SK-N-SH (cell line): Measurements from ENCODE around the gene DNMT3B. TPM values are rescaled to one million over a fixed set of nuclear protein-coding genes. Genes with fewer than 3 reads are reported as not detected.

Experiments
- CTCF ChIA-PET: fragments of 300-600, 350-600 bp; formaldehyde crosslinking; extraction: SDS; loops from one replicate; lab custom pipeline; 2021; lab: Yijun Ruan, JAX
- POLR2A ChIA-PET: fragments of 350-600 bp; sonication (Branson Sonifier 250); formaldehyde crosslinking; extraction: SDS; loops from one replicate; lab custom pipeline; 2020; ENCODE audit warnings: antibody characterized with exemption, inconsistent platforms; lab: Yijun Ruan, JAX
- DNase-seq: peaks from one replicate; pipeline ENCODE4 v3.0.0; 2012
- H2AFZ ChIP-seq: fragments of 200-600 bp; sonication (generic); 2 replicates; pipeline ENCODE4 v1.8.1; 2016; ENCODE audit warnings: antibody characterized with exemption, mild to moderate bottlenecking, low read depth
- H3F3A ChIP-seq: fragments of 200-600 bp; sonication (generic); replicated peaks from 2 replicates; pipeline ENCODE3; 2016; ENCODE audit warnings: antibody characterized with exemption, mild to moderate bottlenecking; ENCODE audit not compliant: insufficient read depth
- H3K27ac ChIP-seq, 2 experiments: fragments of 200-500 bp in 1 of 2; fragments of 200-600 bp in 1 of 2; sonication (Bioruptor generic) in 1 of 2; sonication (generic), shearing (Covaris generic) in 1 of 2; 2 replicates each; pipeline versions ENCODE4 v1.5.1 to v1.6.1; 2014 to 2016; ENCODE audit warnings: low read depth in 2 of 2, inconsistent platforms in 1 of 2, low read length in 1 of 2, mild to moderate bottlenecking in 1 of 2, mixed read lengths in 1 of 2
- H3K27me3 ChIP-seq: fragments of 200-600 bp; sonication (generic), shearing (Covaris generic); 2 replicates; pipeline ENCODE4 v1.6.1; 2016; ENCODE audit warnings: mixed run types; ENCODE audit not compliant: insufficient read depth
- H3K36me3 ChIP-seq, 2 experiments: fragments of 200-500 bp in 1 of 2; fragments of 200-600 bp in 1 of 2; sonication (Bioruptor generic) in 1 of 2; sonication (generic) in 1 of 2; replicated peaks in 1 of 2; 2 replicates each; pipeline versions ENCODE3 to v1.5.1; 2014 to 2016; ENCODE audit warnings: low read length in 1 of 2, mild to moderate bottlenecking in 1 of 2; ENCODE audit not compliant: insufficient read depth in 2 of 2, control insufficient read depth in 1 of 2
- H3K4me1 ChIP-seq, 2 experiments: fragments of 200-500 bp in 1 of 2; fragments of 200-600 bp in 1 of 2; sonication (Bioruptor generic) in 1 of 2; sonication (generic), shearing (Covaris generic) in 1 of 2; 2 replicates each; pipeline versions ENCODE4 v1.5.1 to v1.6.1; 2014 to 2016; ENCODE audit warnings: low read depth in 1 of 2, low read length in 1 of 2, mixed run types in 1 of 2; ENCODE audit not compliant: insufficient read depth in 2 of 2, control insufficient read depth in 1 of 2
- H3K4me2 ChIP-seq: fragments of 200-600 bp; sonication (generic), shearing (Covaris generic); 2 replicates; pipeline ENCODE4 v1.6.1; 2017; ENCODE audit warnings: mixed run types
- H3K4me3 ChIP-seq, 2 experiments: fragments of 200-500 bp in 1 of 2; fragments of 200-600 bp in 1 of 2; sonication (Bioruptor generic) in 1 of 2; sonication (generic), shearing (Covaris generic) in 1 of 2; 2 replicates each; pipeline versions ENCODE4 v1.5.1 to v1.8.1; 2014 to 2016; ENCODE audit warnings: low read depth in 2 of 2, inconsistent platforms in 1 of 2, low read length in 1 of 2, mild to moderate bottlenecking in 1 of 2, mixed read lengths in 1 of 2, moderate library complexity in 1 of 2
- H3K79me2 ChIP-seq: fragments of 200-600 bp; sonication (generic); 2 replicates; pipeline ENCODE4 v1.8.1; 2017; ENCODE audit warnings: mild to moderate bottlenecking; ENCODE audit not compliant: insufficient read depth
- H3K9ac ChIP-seq: fragments of 200-600 bp; sonication (generic); 2 replicates; pipeline ENCODE4 v1.6.1; 2017; ENCODE audit warnings: mixed run types
- H3K9me2 ChIP-seq: fragments of 200-600 bp; sonication (generic); 2 replicates; pipeline ENCODE4 v1.6.1; 2017; ENCODE audit warnings: mixed run types
- H3K9me3 ChIP-seq: fragments of 200-600 bp; sonication (generic); 2 replicates; pipeline ENCODE4 v1.6.1; 2017; ENCODE audit warnings: mixed run types, mild to moderate bottlenecking, moderate library complexity
- H4K20me1 ChIP-seq: fragments of 200-600 bp; sonication (generic); 2 replicates; pipeline ENCODE4 v1.6.1; 2017; ENCODE audit warnings: mild to moderate bottlenecking, mixed run types; ENCODE audit not compliant: insufficient read depth
- ELF1 ChIP-seq: IDR thresholded peaks from 2 replicates; pipeline ENCODE4 v1.4.0; 2012
- FOSL2 ChIP-seq: IDR thresholded peaks from 2 replicates; pipeline ENCODE4 v1.4.0; 2012; ENCODE audit warnings: low read depth, mild to moderate bottlenecking, moderate library complexity, borderline replicate concordance
- FOXJ3 ChIP-seq: sonication (generic); formaldehyde crosslinking; IDR thresholded peaks from 2 replicates; pipeline ENCODE4 v1.5.1; 2020; ENCODE audit warnings: mild to moderate bottlenecking, missing genetic modification reagents
- FOXM1 ChIP-seq: IDR thresholded peaks from 2 replicates; pipeline ENCODE4 v1.4.0; 2012; ENCODE audit warnings: low read depth, mild to moderate bottlenecking
- GATA2 ChIP-seq: sonication (generic); formaldehyde crosslinking; IDR thresholded peaks from 2 replicates; pipeline ENCODE4 v1.5.0; 2020; ENCODE audit warnings: mild to moderate bottlenecking, missing genetic modification reagents
- IRF3 ChIP-seq: fragments of 150-350 bp; IDR thresholded peaks from 2 replicates; pipeline ENCODE4 v1.6.1; 2016; ENCODE audit warnings: mild to moderate bottlenecking, low read depth, low read length
- JUND ChIP-seq: IDR thresholded peaks from 2 replicates; pipeline ENCODE4 v1.4.0; 2012
- MXI1 ChIP-seq: IDR thresholded peaks from 2 replicates; pipeline ENCODE4 v1.6.1; 2012; ENCODE audit warnings: mild to moderate bottlenecking, low read depth, low read length, improper control_type of control experiment
- NFIC ChIP-seq: IDR thresholded peaks from 2 replicates; pipeline ENCODE4 v1.4.0; 2012; ENCODE audit warnings: borderline replicate concordance
- POLR2AphosphoS5 ChIP-seq: IDR thresholded peaks from 2 replicates; pipeline ENCODE4 v1.6.1; 2012; ENCODE audit warnings: low read depth, low read length
- RAD21 ChIP-seq: IDR thresholded peaks from 2 replicates; pipeline ENCODE4 v1.6.1; 2012; ENCODE audit warnings: mild to moderate bottlenecking, low read length
- RCOR1 ChIP-seq: fragments of 150-350 bp; IDR thresholded peaks from 2 replicates; pipeline ENCODE4 v1.6.1; 2017; ENCODE audit warnings: antibody characterized with exemption, low read length
- RFX5 ChIP-seq: IDR thresholded peaks from 2 replicates; pipeline ENCODE4 v1.6.1; 2012; ENCODE audit warnings: mild to moderate bottlenecking, improper control_type of control experiment, low read length
- RXRA ChIP-seq: IDR thresholded peaks from 2 replicates; pipeline ENCODE4 v1.4.0; 2012; ENCODE audit warnings: low read depth, mild to moderate bottlenecking, borderline replicate concordance
- SMC3 ChIP-seq: IDR thresholded peaks from 2 replicates; pipeline ENCODE4 v1.6.1; 2012; ENCODE audit warnings: low read depth, low read length, improper control_type of control experiment
- TAF1 ChIP-seq: IDR thresholded peaks from 2 replicates; pipeline ENCODE4 v1.6.1; 2012; ENCODE audit warnings: low read depth, mild to moderate bottlenecking, low read length, moderate library complexity, borderline replicate concordance
- TCF12 ChIP-seq: IDR thresholded peaks from 2 replicates; pipeline ENCODE4 v1.4.0; 2012
- WGBS: methylation state at CpG from one replicate; pipeline ENCODE4 v1.1.6; 2017; ENCODE audit warnings: low lambda C conversion rate; 5-methylcytosine and 5-hydroxymethylcytosine counted together
- polyA plus RNA-seq, 3 experiments: library from polyadenylated mRNA; depleted of rRNA; stranded (reverse); fragments of >200 nt; gene quantifications; 2 replicates each; pipeline ENCODE4 v1.2.3, GENCODE V29; 2012
- TF ChIP-seq, protein P1 (sequence below): IDR thresholded peaks from 2 replicates; pipeline ENCODE4 v1.4.0; 2012; ENCODE audit warnings: low read depth, borderline replicate concordance
- TF ChIP-seq, protein P2 (sequence below): IDR thresholded peaks from 2 replicates; pipeline ENCODE4 v1.4.0; 2012; ENCODE audit warnings: low read depth

The DNMT3B gene
- polyA plus RNA-seq, 1 of the 3 experiments (the other 2 are of a cell fraction), result 2.2 TPM

- TF ChIP-seq GATA2 (CRISPR knock-in tag) (no peak), RXRA (no peak), JUND (no peak), FOXJ3 (CRISPR knock-in tag) (no peak), ELF1 (no peak), TAF1 (no peak), RFX5 (no peak), RAD21 (no peak), IRF3 (no peak), FOSL2 (no peak), FOXM1 (no peak), TCF12 (no peak), RCOR1 (no peak), MXI1 (no peak), POLR2AphosphoS5 (no peak), SMC3 (no peak), NFIC (no peak)
- TF ChIP-seq, protein P1, sequence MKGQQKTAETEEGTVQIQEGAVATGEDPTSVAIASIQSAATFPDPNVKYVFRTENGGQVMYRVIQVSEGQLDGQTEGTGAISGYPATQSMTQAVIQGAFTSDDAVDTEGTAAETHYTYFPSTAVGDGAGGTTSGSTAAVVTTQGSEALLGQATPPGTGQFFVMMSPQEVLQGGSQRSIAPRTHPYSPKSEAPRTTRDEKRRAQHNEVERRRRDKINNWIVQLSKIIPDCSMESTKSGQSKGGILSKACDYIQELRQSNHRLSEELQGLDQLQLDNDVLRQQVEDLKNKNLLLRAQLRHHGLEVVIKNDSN, result no peak
- TF ChIP-seq, protein P2, sequence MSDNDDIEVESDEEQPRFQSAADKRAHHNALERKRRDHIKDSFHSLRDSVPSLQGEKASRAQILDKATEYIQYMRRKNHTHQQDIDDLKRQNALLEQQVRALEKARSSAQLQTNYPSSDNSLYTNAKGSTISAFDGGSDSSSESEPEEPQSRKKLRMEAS, result no peak
- no peak overlapping the region for H3K4me2 ChIP-seq
- H3K9ac ChIP-seq, result no peak overlapping the region
- H3K36me3 ChIP-seq, result no peaks in the 10 kb centered on the region
- H3K79me2 ChIP-seq, result peaks cover 7% of the 10 kb centered on the region; the same call in 1 of the 2 replicates
- no peak for DNase-seq
- H3F3A ChIP-seq, result no peaks in the 10 kb centered on the region
- 100% methylated on average over 2 of the region's 2 CpGs for WGBS
- ChIA-PET POLR2A (no interaction called here), CTCF (interaction anchor here (1.3 to 1.6 kb wide), 2 partner anchors 10 to 17 kb away, joined by 3 to 7 read pairs; no protein-coding TSS in a partner anchor)
- no peak overlapping the region for H3K4me3 ChIP-seq
- H3K9me3 ChIP-seq, result no peaks in the 10 kb centered on the region
- H3K27ac ChIP-seq, result no peak overlapping the region
- no peak overlapping the region for H2AFZ ChIP-seq
- no peaks in the 10 kb centered on the region for H4K20me1 ChIP-seq
- peaks cover 0 to 16% of the 10 kb centered on the region in 2 experiments; a peak in 3 of 4 replicates for H3K4me1 ChIP-seq
- no peaks in the 10 kb centered on the region for H3K27me3 ChIP-seq
- H3K9me2 ChIP-seq, result no peaks in the 10 kb centered on the region
Observed at GRCh38 chr20:32773223-32773622, 11.0 kb downstream of the DNMT3B start.

- ChIA-PET POLR2A (no interaction called here), CTCF (interaction anchor here (1.6 kb wide), 1 partner anchor 16 kb away, joined by 7 read pairs; no protein-coding TSS in a partner anchor)
- Histone ChIP-seq H3K4me3 (no peak overlapping the region), H3F3A (no peaks in the 10 kb centered on the region), H3K4me1 (peaks cover 0 to 16% of the 10 kb centered on the region in 2 experiments; a peak in 3 of 4 replicates), H3K79me2 (peaks cover 7% of the 10 kb centered on the region; the same call in 1 of the 2 replicates), H3K9me3 (no peaks in the 10 kb centered on the region), H4K20me1 (no peaks in the 10 kb centered on the region), H3K9me2 (no peaks in the 10 kb centered on the region), H3K27me3 (no peaks in the 10 kb centered on the region), H3K27ac (no peak overlapping the region), H3K36me3 (no peaks in the 10 kb centered on the region)
- DNase-seq, result no peak
- WGBS, result 97% methylated on average over 8 of the region's 8 CpGs
- TF ChIP-seq, protein P1, result no peak
- TF ChIP-seq, all 33 proteins: peak for 0
- Histone ChIP-seq H3K4me2 (no peak overlapping the region), H3K9ac (no peak overlapping the region), H2AFZ (no peak overlapping the region)
Observed at GRCh38 chr20:32773855-32774254, 11.7 kb downstream of the DNMT3B start.
